GM21526 (cell line): Measurements from ENCODE around the gene LRRTM4.
"Not testable (repeated sequence)": the region's sequence is repeated elsewhere in the genome, so short reads cannot be mapped to it uniquely, and the experiment has no call there.

Source experiments
- ATAC-seq: cut with Tn5 transposase; IDR thresholded peaks from one replicate; pipeline ENCODE4 v1.9.1; 2021; ENCODE audit warnings: moderate library complexity; ENCODE audit not compliant: unreplicated experiment, low FRiP score

The LRRTM4 gene

DNA sequence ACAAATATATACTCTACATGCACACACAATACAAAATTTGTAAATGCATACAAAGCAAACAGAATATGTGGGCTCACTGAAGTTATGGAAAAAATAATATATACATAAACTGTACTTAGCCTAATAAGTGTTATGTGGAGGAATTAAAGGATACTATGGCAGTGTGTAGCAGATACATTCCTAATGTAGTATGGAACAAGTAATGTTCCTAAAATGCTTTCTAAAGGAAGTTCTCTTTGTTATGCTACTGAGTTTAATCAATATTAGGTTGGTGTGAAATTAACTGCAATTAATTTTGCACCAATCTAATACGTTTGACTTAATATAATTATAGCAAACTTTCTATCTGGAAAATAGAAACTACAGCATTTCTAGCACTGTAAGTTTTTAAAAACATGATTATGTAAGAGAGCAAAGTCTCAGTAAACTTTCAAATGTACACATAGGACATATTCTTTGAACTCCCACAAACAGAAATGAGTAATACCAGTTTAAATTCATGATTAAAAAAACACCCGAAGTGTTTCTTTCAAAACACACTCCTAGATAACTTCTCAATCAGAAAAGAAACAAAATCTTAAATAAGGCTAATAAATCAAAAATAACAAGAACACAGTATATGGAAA lies 331.3 kb downstream of the LRRTM4 start:
- no peak for ATAC-seq

DNA sequence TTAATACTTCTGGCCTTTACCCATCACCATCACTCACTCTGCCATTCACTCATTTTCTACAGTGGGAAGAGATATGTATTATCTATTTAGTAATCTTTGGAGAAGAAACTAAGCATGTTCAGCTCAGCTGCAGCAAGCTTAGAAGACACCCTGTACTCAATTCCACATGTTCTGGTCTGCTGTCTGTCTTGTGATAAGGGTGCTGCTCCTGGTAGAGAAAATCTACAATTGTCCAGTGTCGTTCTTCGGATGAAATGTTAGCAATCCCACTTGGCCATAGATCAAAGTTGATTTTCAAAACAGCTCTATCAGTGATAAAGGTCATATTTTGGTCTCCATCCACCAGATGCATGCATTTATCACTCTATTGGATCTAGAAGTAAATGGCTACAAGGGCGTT lies 337.1 kb downstream of the LRRTM4 start:
- ATAC-seq: no peak

DNA sequence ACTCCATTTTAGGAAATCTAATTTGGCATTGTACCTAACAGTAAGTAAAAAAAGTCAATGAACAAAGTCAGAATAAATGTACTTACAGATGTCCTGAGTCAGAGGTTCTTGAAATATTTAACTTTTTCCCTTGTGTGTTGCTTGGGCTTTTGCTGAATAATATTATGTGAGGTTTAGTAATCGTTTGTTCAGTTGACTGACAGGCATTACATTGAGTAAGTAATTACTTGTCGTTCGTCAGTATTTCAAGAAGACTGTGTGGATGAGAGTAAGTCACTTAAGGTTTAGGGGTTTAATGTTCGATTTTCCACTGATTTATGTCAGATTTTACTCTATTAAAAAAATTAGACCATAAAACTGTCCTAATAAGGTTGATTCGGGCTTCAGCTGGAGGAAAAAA lies 342.9 kb downstream of the LRRTM4 start:
- ATAC-seq: no peak

DNA sequence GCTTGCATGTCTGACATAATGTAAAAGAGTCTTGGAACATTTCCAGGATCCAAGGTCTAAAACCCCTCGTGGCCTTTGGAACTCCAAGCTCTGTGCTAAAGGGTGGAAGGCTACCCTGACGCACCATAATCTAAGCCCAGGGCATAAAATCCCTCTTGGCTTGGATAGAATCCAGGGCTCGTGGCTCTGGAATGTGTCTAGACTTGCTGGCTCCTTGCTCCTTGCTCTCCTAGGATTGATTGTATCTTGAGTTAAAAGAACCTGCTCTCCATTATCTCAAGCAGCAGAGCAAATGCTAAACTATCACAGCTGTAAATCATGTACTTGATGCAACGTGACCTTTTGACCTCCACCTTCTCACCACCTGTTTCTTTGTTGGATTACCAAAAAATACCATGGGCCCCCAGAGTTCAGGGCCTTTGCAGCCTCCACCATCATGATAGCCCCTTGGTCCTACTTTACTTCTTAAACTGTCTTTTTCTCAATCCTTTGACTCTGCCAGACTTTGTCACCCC lies 346.9 kb downstream of the LRRTM4 start:
- ATAC-seq: not testable (repeated sequence)

GRCh38 chr2:77169426-77169825 lies 352.8 kb downstream of the LRRTM4 start:
- no peak for ATAC-seq

- not testable (repeated sequence) for ATAC-seq
These were observed 358.2 kb downstream of the LRRTM4 start for GRCh38 chr2:77164021-77164420.

DNA sequence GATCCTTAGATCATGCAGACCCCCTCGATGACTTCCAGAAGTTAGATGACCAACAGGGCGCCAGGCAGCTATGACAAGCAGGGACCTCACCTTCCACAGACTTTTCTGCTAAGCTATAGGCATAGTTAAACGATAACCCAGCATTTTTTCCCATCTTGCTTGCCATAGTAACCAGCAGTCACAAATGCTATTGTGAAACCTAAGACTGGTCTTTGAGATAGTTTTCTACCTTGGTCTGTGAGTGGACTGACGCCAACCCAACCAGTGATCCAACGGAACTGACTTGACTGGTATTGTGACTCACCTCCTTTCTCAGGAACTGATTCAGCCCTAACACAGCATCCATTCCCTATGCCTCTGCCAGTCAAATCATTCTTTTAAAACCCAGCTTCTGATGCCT lies 361.2 kb downstream of the LRRTM4 start:
- ATAC-seq: no peak

GRCh38 chr2:77156599-77156998 lies 365.6 kb downstream of the LRRTM4 start:
- no peak for ATAC-seq

- no peak for ATAC-seq
These were observed 366.7 kb downstream of the LRRTM4 start for GRCh38 chr2:77155511-77155910.

- no peak for ATAC-seq
These were observed 372.6 kb downstream of the LRRTM4 start for GRCh38 chr2:77149565-77149964.

- ATAC-seq: no peak
These were observed 375.0 kb downstream of the LRRTM4 start for GRCh38 chr2:77147153-77147552.

DNA sequence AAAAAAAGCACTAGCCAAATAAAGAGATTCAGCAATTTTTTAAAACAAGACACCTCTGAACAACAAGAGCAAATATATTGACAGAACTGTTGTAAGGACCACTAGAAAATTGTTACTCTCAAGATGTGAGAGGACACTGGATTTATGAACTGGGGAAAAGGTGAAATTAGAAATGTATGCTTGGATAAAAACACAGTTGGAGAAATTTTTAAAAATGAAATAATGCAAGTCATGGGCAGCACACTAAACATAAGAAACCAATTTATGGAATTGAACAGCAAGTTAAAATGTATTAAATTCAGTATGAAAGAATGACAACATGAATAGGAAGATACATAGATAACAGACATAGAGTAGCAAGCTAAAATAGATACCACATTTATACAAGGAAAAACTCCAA lies 377.4 kb downstream of the LRRTM4 start:
- no peak for ATAC-seq

DNA sequence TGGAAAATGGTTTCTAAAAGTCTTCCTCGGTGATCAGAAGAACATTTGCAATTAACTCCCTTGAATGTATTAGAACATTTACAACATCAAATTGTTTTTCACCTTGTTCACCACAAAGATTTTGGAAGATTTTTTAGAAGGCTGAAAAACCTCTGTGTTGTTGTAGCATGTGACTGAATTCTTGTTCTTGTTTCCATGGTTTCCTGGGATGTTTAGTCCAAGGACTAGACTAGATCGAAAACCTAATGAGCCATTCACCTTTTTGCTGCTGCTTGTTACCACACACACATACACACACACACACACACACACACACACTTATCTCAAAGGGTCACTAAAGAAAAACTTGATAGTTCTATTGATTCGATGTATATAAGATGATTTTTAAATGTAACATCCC lies 380.0 kb downstream of the LRRTM4 start:
- ATAC-seq: no peak

GRCh38 chr2:77128479-77128878 lies 393.7 kb downstream of the LRRTM4 start:
- not testable (repeated sequence) for ATAC-seq

GRCh38 chr2:77127345-77127744 lies 394.8 kb downstream of the LRRTM4 start:
- no peak for ATAC-seq

DNA sequence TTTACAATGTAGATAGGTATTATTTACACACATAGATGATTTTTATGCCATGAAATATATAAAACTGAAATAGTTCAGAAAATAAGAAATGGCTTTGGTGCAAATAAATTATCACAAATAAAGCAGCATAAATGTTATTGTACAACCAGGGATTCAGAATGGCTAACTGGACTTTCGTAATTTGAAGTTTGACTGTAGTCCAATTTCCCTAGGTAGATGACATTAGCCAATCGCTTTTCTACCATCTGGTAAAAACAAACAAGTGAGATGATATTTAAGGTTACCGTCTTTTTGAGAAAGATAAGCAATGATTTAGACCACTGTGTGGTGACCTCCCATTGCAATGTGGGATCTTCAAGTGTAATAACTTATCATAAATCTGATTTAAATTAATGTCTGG lies 400.7 kb downstream of the LRRTM4 start:
- ATAC-seq: no peak

GRCh38 chr2:77119333-77119732 lies 402.8 kb downstream of the LRRTM4 start:
- no peak for ATAC-seq

DNA sequence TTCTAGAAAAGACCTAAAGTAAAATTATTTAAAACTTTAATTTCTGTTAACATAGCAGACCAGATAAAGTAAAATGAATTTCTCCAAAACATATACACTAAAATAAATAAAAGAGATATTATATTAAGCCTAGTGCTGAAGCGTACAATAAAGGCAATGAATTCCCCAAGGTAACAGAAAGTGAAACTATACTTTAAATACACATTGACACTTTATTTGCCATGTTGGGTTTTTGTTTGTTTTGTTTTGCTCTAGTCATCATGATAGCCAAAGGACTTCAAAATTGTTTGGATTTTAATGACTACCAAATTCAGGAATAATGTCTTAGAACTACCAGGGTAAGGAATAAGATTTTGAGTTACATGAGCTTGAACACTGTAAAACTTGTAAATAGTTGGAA lies 413.3 kb downstream of the LRRTM4 start:
- no peak for ATAC-seq

DNA sequence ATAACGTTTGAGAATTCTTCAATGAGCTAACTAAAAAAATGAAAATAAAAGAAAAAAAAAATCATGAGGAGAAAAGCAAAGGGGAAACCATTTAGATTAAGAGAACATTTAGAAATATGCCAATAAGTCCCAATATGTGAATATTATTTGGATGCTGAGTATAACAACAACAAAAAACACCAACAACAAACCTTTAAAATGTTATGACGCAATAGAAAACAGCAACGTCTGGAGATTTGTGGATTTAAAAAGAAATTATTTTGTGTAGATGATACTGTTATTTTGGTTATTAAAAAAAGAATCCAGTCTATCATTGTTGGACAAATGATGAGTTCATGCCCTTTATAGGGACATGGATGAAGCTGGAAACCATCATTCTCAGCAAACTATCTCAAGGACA lies 417.2 kb downstream of the LRRTM4 start:
- ATAC-seq: no peak

DNA sequence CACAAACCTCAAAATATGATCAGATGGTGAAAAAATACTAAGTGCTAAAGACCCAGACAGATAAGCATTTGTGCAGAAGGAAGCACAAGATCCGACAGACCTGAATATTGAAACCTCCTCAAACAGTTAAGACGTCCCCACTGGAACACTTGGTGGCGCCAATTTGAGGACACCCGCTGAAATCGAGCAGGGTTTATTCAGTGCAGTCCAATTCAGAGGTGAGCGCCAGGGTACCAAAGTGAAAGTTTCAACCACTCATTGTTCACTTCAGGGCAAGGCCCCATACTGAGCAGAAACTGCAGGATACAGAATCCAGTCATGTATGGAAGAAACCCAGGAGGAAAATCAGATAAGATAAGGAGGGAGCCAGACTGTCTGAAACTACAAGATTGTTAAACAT lies 417.6 kb downstream of the LRRTM4 start:
- no peak for ATAC-seq

DNA sequence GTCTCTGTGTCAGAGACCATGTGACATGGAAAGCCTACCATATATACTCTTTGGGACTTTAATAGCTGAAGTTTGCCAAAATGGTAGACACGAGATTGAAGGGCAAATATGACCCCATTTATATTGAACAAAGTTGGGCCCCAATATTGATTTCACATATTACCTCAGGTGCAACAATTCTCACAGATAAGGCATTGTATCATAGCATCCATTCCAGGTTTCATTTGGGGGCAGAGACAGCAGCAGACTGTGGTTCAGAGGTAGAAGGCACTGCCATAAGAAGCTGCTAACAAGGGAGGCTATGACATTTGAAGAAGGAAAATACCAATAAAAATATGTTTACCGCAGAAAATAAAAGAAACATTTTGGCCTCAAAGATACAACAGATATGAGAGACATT lies 419.2 kb downstream of the LRRTM4 start:
- ATAC-seq: no peak

- no peak for ATAC-seq
These were observed 420.3 kb downstream of the LRRTM4 start for GRCh38 chr2:77101796-77102452.
